ENCODE results near the gene C22orf39.

DNA sequence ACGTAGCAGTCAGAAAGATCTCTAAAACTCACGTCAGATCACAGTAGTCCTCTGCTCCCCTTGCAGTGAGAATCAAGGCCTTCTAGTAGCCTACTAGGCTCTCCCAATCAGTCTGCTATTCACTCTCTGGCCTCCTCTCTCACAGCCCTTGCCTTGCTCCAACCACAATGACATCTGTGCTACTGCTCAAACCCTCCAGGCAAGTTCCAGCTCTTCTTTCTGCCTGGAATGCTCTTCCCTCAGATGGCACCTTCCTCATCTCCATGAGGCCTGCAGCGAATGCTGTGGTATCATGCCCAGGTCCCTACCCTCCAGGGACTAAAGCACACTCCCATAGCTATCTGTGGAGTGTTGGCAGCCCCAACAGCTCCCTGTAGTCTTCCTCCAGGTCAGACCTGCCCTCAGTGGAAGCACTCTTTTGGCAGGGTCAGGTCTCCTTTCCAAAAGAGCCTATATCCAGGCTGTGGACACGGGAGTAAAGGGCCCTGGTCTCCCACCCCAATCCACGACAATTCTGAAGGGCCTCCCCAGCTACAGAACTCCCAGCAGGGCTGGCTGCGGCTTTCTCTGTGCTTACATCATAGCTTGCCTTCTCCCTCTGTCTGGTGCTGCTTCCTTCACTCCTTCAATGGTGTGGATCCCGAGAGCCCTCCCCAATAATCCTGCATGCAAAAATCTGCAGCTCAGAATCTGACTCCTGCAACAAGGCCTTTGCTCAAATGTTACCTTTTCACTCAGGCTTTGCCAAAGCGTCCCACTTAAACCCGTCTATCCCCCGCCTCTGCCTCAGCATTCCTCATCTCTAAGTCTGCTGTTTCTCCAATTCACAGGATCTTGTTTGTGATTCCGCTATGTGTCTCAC is 24.8 kb downstream of the C22orf39 start:
- TF ChIP-seq EZH2 (IDR thresholded peaks at IDR 0.05; ENCODE audit: low read length, missing control alignments), result no peak
- TF ChIP-seq, protein P1, sequence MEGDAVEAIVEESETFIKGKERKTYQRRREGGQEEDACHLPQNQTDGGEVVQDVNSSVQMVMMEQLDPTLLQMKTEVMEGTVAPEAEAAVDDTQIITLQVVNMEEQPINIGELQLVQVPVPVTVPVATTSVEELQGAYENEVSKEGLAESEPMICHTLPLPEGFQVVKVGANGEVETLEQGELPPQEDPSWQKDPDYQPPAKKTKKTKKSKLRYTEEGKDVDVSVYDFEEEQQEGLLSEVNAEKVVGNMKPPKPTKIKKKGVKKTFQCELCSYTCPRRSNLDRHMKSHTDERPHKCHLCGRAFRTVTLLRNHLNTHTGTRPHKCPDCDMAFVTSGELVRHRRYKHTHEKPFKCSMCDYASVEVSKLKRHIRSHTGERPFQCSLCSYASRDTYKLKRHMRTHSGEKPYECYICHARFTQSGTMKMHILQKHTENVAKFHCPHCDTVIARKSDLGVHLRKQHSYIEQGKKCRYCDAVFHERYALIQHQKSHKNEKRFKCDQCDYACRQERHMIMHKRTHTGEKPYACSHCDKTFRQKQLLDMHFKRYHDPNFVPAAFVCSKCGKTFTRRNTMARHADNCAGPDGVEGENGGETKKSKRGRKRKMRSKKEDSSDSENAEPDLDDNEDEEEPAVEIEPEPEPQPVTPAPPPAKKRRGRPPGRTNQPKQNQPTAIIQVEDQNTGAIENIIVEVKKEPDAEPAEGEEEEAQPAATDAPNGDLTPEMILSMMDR (conservative IDR thresholded peaks at IDR 0.05 in 1 of 2, IDR thresholded peaks at IDR 0.05 in 1 of 2; ENCODE audit: low read depth in 1 of 2, low read length in 2 of 2), result no peak
